Neuronal stem cell (in vitro differentiated cells): Measurements from ENCODE around the gene KRT5.

Experiments used
- DNase-seq: peaks from one replicate; pipeline ENCODE4 v3.0.0-alpha.2; 2013; ENCODE audit warnings: low spot score
- H2AFZ ChIP-seq: one replicate; pipeline ENCODE4 v1.6.1; 2013; ENCODE audit warnings: mild to moderate bottlenecking, low read length, inconsistent platforms
- H2AK5ac ChIP-seq: 2 replicates; pipeline ENCODE4 v1.6.1; 2013; ENCODE audit warnings: low read depth, mild to moderate bottlenecking, inconsistent platforms, low read length, moderate library complexity, mixed read lengths
- H2BK120ac ChIP-seq: 2 replicates; pipeline ENCODE4 v1.6.1; 2013; ENCODE audit warnings: low read depth, mild to moderate bottlenecking, inconsistent platforms, low read length, moderate library complexity, mixed read lengths
- H2BK12ac ChIP-seq: one replicate; pipeline ENCODE4 v1.6.1; 2013; ENCODE audit warnings: low read length, inconsistent platforms
- H2BK15ac ChIP-seq: 2 replicates; pipeline ENCODE4 v1.6.1; 2013; ENCODE audit warnings: mild to moderate bottlenecking, low read length, inconsistent platforms, mixed read lengths
- H2BK5ac ChIP-seq: one replicate; pipeline ENCODE4 v1.6.1; 2013; ENCODE audit warnings: inconsistent platforms, mild to moderate bottlenecking, low read length, moderate library complexity
- H3K14ac ChIP-seq: one replicate; pipeline ENCODE4 v1.6.1; 2013; ENCODE audit warnings: low read length, inconsistent platforms
- H3K18ac ChIP-seq: 2 replicates; pipeline ENCODE4 v1.6.1; 2013; ENCODE audit warnings: low read length, inconsistent platforms
- H3K23ac ChIP-seq: 2 replicates; pipeline ENCODE4 v1.6.1; 2013; ENCODE audit warnings: low read depth, mild to moderate bottlenecking, mixed read lengths, low read length, inconsistent platforms; ENCODE audit not compliant: poor library complexity
- H3K27ac ChIP-seq: replicated peaks from 3 replicates; pipeline ENCODE4 v1.5.1; 2013; ENCODE audit warnings: low read length, inconsistent platforms
- H3K27me3 ChIP-seq, 3 experiments: 2 replicates each; pipeline ENCODE4 v1.6.1; 2013; ENCODE audit warnings: low read length in 3 of 3, mild to moderate bottlenecking in 2 of 3, inconsistent platforms in 1 of 3, low read depth in 1 of 3, mixed read lengths in 1 of 3, moderate library complexity in 1 of 3; ENCODE audit not compliant: control insufficient read depth in 3 of 3, insufficient read depth in 3 of 3
- H3K36me3 ChIP-seq, 2 donors: replicated peaks in 1 of 2; 2 replicates each; pipeline ENCODE4 v1.6.1; 2013; ENCODE audit warnings: low read length in 2 of 2; ENCODE audit not compliant: control insufficient read depth in 2 of 2, insufficient read depth in 2 of 2
- H3K4ac ChIP-seq: 2 replicates; pipeline ENCODE4 v1.6.1; 2013; ENCODE audit warnings: inconsistent platforms, mild to moderate bottlenecking, low read length, moderate library complexity
- H3K4me1 ChIP-seq, 2 donors: 1 replicate in 1 of 2; 2 replicates in 1 of 2; pipeline ENCODE4 v1.6.1; 2013; ENCODE audit warnings: low read length in 2 of 2, low read depth in 1 of 2; ENCODE audit not compliant: control insufficient read depth in 2 of 2, insufficient read depth in 1 of 2
- H3K4me2 ChIP-seq: one replicate; pipeline ENCODE4 v1.6.1; 2013; ENCODE audit warnings: mild to moderate bottlenecking, low read length, inconsistent platforms; ENCODE audit not compliant: insufficient read depth, poor library complexity, severe bottlenecking
- H3K4me3 ChIP-seq, 2 donors: 2 replicates each; pipeline ENCODE4 v1.5.1; 2013; ENCODE audit warnings: low read length in 2 of 2, mild to moderate bottlenecking in 2 of 2, inconsistent platforms in 1 of 2, moderate library complexity in 1 of 2
- H3K79me1 ChIP-seq: one replicate; pipeline ENCODE4 v1.6.1; 2013; ENCODE audit warnings: low read depth, mild to moderate bottlenecking, inconsistent platforms, low read length, moderate library complexity
- H3K9ac ChIP-seq: one replicate; pipeline ENCODE4 v1.6.1; 2013; ENCODE audit warnings: mild to moderate bottlenecking, low read depth, low read length, inconsistent platforms; ENCODE audit not compliant: poor library complexity
- H3K9me3 ChIP-seq, 2 donors: replicated peaks in 1 of 2; 2 replicates each; pipeline versions ENCODE3 to v1.6.1; 2013; ENCODE audit warnings: low read length in 2 of 2, mild to moderate bottlenecking in 2 of 2, inconsistent platforms in 1 of 2, low read depth in 1 of 2, mixed read lengths in 1 of 2, moderate library complexity in 1 of 2; ENCODE audit not compliant: control insufficient read depth in 2 of 2, insufficient read depth in 1 of 2
- H4K8ac ChIP-seq: one replicate; pipeline ENCODE4 v1.6.1; 2013; ENCODE audit warnings: low read depth, mild to moderate bottlenecking, inconsistent platforms, low read length, moderate library complexity
- H4K91ac ChIP-seq: one replicate; pipeline ENCODE4 v1.6.1; 2013; ENCODE audit warnings: low read length, low read depth, mild to moderate bottlenecking, inconsistent platforms; ENCODE audit not compliant: poor library complexity
- WGBS, 2 donors: extraction: QIAGEN DNeasy Blood & Tissue Kit; methylation state at CpG; one replicate each; pipeline ENCODE4 v1.1.7; 2013; ENCODE audit warnings: missing lambda C conversion rate in 2 of 2, mixed read lengths in 1 of 2; ENCODE audit not compliant: insufficient read length in 2 of 2, insufficient replicate concordance in 1 of 2; ENCODE audit errors: extremely low coverage in 2 of 2; 5-methylcytosine and 5-hydroxymethylcytosine counted together

Gene KRT5

DNA sequence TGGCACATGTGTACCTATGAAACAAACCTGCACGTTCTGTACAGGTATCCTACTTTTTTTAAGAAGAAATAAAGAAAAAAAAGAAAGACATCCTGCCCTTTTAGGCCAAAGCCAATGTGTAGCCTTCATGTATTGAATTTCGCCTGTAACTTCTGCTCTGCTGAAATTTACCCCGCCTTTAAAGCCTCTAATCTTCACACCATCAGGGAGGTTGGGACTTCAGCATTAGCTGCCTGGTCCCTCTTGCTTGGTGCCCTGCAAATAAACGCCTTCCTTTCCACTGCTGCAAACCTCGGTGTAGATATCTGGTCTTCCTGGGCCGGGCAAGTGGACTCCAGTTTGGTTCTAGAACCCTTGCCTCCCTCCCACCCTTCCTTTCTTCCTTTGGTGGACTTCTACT is 35.4 kb upstream of the KRT5 start:
- Histone ChIP-seq H2AK5ac (no peak overlapping the region), H2AFZ (no peak overlapping the region), H4K91ac (no peak overlapping the region), H3K9me3 (no peaks in the 10 kb centered on the region), H3K36me3 (no peaks in the 10 kb centered on the region), H3K27me3 (peaks cover 0 to 7% (median 0%) of the 10 kb centered on the region in 3 experiments), H3K27ac (no peak overlapping the region), H3K4me2 (no peak overlapping the region), H2BK12ac (no peak overlapping the region), H2BK120ac (no peak overlapping the region), H3K14ac (no peak overlapping the region), H2BK5ac (no peak overlapping the region), H3K9ac (no peak overlapping the region), H2BK15ac (no peak overlapping the region), H3K4me3 (no peak overlapping the region), H4K8ac (no peak overlapping the region), H3K4ac (no peak overlapping the region), H3K4me1 (no peaks in the 10 kb centered on the region), H3K79me1 (no peaks in the 10 kb centered on the region), H3K18ac (no peak overlapping the region), H3K23ac (no peak overlapping the region)
- no CpG with 5 or more reads among the region's 6 CpGs for WGBS, 2 donors
- no peak for DNase-seq

DNA sequence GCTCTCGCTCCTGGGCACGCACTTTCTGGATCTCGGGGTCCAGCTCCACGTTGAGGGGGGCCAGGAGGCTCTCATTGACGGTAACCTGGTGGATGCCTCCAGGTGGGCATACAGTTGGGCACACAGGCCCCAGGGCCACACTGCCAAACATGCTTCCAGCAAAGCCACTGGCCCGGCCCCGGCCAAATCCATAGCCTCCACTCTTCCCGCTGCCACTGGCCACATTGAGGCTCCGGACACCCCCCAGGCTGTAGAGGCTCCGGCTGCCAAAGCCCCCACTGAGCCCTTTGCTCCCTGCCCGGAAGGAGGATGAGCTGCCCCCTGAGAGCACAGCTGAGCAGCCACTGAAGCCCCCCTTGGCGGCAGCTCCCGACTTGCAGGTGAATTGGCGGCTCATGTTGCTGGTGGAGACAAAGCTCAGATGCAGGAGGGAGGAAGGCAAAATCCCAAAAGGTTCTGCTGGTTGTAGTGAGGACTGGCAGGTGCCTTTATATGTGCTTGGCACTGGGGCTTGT is 32.5 kb upstream of the KRT5 start, which contains the start of gene KRT71:
Gene KRT71 (minus strand): TSS at position 465 of the 515 bp plus-strand sequence. CDS start 68 bp downstream, at position 397.
- no peak within 1 kb of the TSS for H2BK15ac ChIP-seq
- H4K91ac ChIP-seq: no peak within 1 kb of the TSS
- no peaks in the 10 kb centered on the region for H3K4me1 ChIP-seq
- H2AFZ ChIP-seq: no peak within 1 kb of the TSS
- peak within 1 kb of the TSS; percentile 9 for H3K9ac ChIP-seq
- H2BK120ac ChIP-seq: no peak within 1 kb of the TSS
- peaks cover 0 to 7% (median 0%) of the 10 kb centered on the region in 3 experiments for H3K27me3 ChIP-seq
- H3K36me3 ChIP-seq: no peaks in the 10 kb centered on the region
- H4K8ac ChIP-seq: no peak within 1 kb of the TSS
- no peak within 1 kb of the TSS for H3K14ac ChIP-seq
- no peaks in the 10 kb centered on the region for H3K79me1 ChIP-seq
- peak within 1 kb of the TSS; percentile 12 for H2AK5ac ChIP-seq
- H3K9me3 ChIP-seq: no peaks in the 10 kb centered on the region
- H3K23ac ChIP-seq: no peak within 1 kb of the TSS
- no peak within 1 kb of the TSS for H3K4ac ChIP-seq
- no peak within 1 kb of the TSS for H3K27ac ChIP-seq
- no peak within 1 kb of the TSS for H3K4me3 ChIP-seq
- no peak within 1 kb of the TSS for H3K4me2 ChIP-seq
- WGBS, 2 donors: no CpG with 5 or more reads among the region's 14 CpGs
- H2BK5ac ChIP-seq: no peak within 1 kb of the TSS
- H3K18ac ChIP-seq: no peak within 1 kb of the TSS
- no peak within 1 kb of the TSS for H2BK12ac ChIP-seq
- no peak for DNase-seq

- Histone ChIP-seq H3K18ac (no peak overlapping the region), H3K4me2 (no peak overlapping the region), H3K14ac (no peak overlapping the region), H4K91ac (no peak overlapping the region), H2BK15ac (no peak overlapping the region), H2AK5ac (no peak overlapping the region), H3K4ac (no peak overlapping the region), H2AFZ (no peak overlapping the region), H3K27ac (no peak overlapping the region), H3K36me3 (no peaks in the 10 kb centered on the region), H2BK12ac (no peak overlapping the region), H3K4me3 (no peak overlapping the region), H4K8ac (no peak overlapping the region), H2BK5ac (no peak overlapping the region), H3K9me3 (no peaks in the 10 kb centered on the region), H3K4me1 (no peaks in the 10 kb centered on the region), H3K79me1 (no peaks in the 10 kb centered on the region), H3K27me3 (peaks cover 0 to 7% (median 0%) of the 10 kb centered on the region in 3 experiments), H2BK120ac (no peak overlapping the region), H3K23ac (no peak overlapping the region), H3K9ac (no peak overlapping the region)
- no CpG with 5 or more reads among the region's 5 CpGs for WGBS, 2 donors
- no peak for DNase-seq
Observed at GRCh38 chr12:52552055-52552454, 31.9 kb upstream of the KRT5 start.

DNA sequence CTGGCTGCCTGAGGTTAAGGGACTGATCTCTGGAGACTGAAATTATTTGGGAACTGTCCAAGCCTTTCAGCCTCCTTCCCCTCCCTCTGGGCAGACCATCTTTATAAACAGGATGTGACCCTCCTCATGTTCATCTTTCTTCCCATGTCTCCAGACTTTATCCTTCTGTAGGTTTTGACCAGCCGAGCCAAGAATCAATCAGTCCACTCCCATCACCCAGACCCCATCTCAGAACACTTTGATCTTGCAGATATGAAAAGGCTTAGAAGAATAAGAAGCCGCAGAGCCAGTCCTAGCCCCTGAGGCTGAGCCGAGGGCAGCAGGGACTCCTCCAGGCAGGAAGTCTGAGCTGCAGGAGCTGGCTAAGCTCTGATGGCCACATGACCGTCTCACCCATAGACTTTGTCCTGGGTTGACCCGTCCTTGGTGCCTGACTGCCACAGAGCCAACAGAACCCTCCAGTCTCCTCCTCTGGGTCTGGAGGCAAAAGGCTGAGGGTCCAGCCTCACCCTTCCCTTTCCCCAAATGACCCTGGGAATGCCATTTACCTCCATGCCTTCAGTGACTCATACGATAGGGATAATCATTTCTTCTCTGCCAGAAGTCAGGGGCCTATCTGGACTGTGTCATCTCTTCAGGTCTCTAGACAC is 31.1 kb upstream of the KRT5 start:
- H2AFZ ChIP-seq: no peak overlapping the region
- no peak overlapping the region for H2BK15ac ChIP-seq
- no CpG with 5 or more reads among the region's 6 CpGs for WGBS, 2 donors
- no peak overlapping the region for H2BK5ac ChIP-seq
- H3K27me3 ChIP-seq: peaks cover 0 to 5% (median 0%) of the 10 kb centered on the region in 3 experiments
- no peak overlapping the region for H4K91ac ChIP-seq
- H3K4me3 ChIP-seq: no peak overlapping the region
- no peak overlapping the region for H2BK120ac ChIP-seq
- no peaks in the 10 kb centered on the region for H3K4me1 ChIP-seq
- no peak overlapping the region for H3K27ac ChIP-seq
- H3K79me1 ChIP-seq: no peaks in the 10 kb centered on the region
- no peak overlapping the region for H3K9ac ChIP-seq
- H4K8ac ChIP-seq: no peak overlapping the region
- no peak overlapping the region for H3K23ac ChIP-seq
- no peak overlapping the region for H3K4me2 ChIP-seq
- H3K14ac ChIP-seq: no peak overlapping the region
- no peak overlapping the region for H3K4ac ChIP-seq
- H2BK12ac ChIP-seq: no peak overlapping the region
- no peaks in the 10 kb centered on the region for H3K9me3 ChIP-seq
- peak overlapping the region; percentile 28 for H3K18ac ChIP-seq
- H3K36me3 ChIP-seq: no peaks in the 10 kb centered on the region
- no peak overlapping the region for H2AK5ac ChIP-seq
- DNase-seq: no peak
